Osteoblast (primary cell): ENCODE data around the gene PARN. TPM values are rescaled to one million over a fixed set of nuclear protein-coding genes. Genes with fewer than 3 reads are reported as not detected.
"Not testable (repeated sequence)": the region's sequence is repeated elsewhere in the genome, so short reads cannot be mapped to it uniquely, and the experiment has no call there.

Experiments
- DNase-seq: peaks from one replicate; pipeline ENCODE4 v3.0.0; 2011; ENCODE audit warnings: low spot score, mixed read lengths; ENCODE audit not compliant: insufficient read length; ENCODE audit errors: missing footprints
- H2AFZ ChIP-seq: 2 replicates; pipeline ENCODE4 v1.6.0; 2011; ENCODE audit warnings: mild to moderate bottlenecking, low read length
- H3K27ac ChIP-seq: 2 replicates; pipeline ENCODE4 v1.5.1; 2011; ENCODE audit warnings: mild to moderate bottlenecking, low read depth, low read length, moderate library complexity
- H3K27me3 ChIP-seq: 2 replicates; pipeline ENCODE4 v1.6.0; 2012; ENCODE audit warnings: mild to moderate bottlenecking, control low read depth, inconsistent platforms, low read length, moderate library complexity; ENCODE audit not compliant: insufficient read depth
- H3K36me3 ChIP-seq: 2 replicates; pipeline ENCODE4 v1.5.1; 2011; ENCODE audit warnings: mild to moderate bottlenecking, low read length, control low read depth, moderate library complexity; ENCODE audit not compliant: insufficient read depth
- H3K4me1 ChIP-seq: 2 replicates; pipeline ENCODE4 v1.5.1; 2011; ENCODE audit warnings: mild to moderate bottlenecking, low read length, control low read depth, moderate library complexity; ENCODE audit not compliant: insufficient read depth
- H3K4me2 ChIP-seq: 2 replicates; pipeline ENCODE4 v1.6.0; 2011; ENCODE audit warnings: mild to moderate bottlenecking, low read length; ENCODE audit not compliant: insufficient read depth
- H3K4me3 ChIP-seq: fragments of 200-600 bp; sonication (generic); 3 replicates; pipeline ENCODE4 v1.5.1; 2012; ENCODE audit warnings: mild to moderate bottlenecking, low read length, inconsistent platforms; ENCODE audit not compliant: insufficient read depth
- H3K79me2 ChIP-seq: 2 replicates; pipeline ENCODE4 v1.6.0; 2012; ENCODE audit warnings: mild to moderate bottlenecking, low read length, control low read depth, inconsistent platforms; ENCODE audit not compliant: insufficient read depth
- H3K9me3 ChIP-seq: 2 replicates; pipeline ENCODE4 v1.5.1; 2011; ENCODE audit warnings: low read depth, low read length, control low read depth
- H4K20me1 ChIP-seq: 2 replicates; pipeline ENCODE4 v1.6.0; 2012; ENCODE audit warnings: mild to moderate bottlenecking, low read length, control low read depth; ENCODE audit not compliant: insufficient read depth
- total RNA-seq: library from RNA; depleted of rRNA; stranded (reverse); fragments of >200 nt; gene quantifications from 2 replicates; pipeline ENCODE4 v1.2.3, GENCODE V29; 2012
- TF ChIP-seq, protein P1 (sequence below): IDR thresholded peaks from 2 replicates; pipeline ENCODE4 v1.5.1; 2011; ENCODE audit warnings: mild to moderate bottlenecking, low read depth, low read length, moderate library complexity; ENCODE audit errors: extremely low read depth

Gene PARN
- total RNA-seq, 1 donor, result 40.9 TPM

GRCh38 chr16:14438256-14438655 is 191.8 kb downstream of the PARN start:
- no peaks in the 10 kb centered on the region for H3K27me3 ChIP-seq
- no peak overlapping the region for H3K4me3 ChIP-seq
- no peaks in the 10 kb centered on the region for H3K4me1 ChIP-seq
- H3K9me3 ChIP-seq, result no peaks in the 10 kb centered on the region
- TF ChIP-seq, protein P1, sequence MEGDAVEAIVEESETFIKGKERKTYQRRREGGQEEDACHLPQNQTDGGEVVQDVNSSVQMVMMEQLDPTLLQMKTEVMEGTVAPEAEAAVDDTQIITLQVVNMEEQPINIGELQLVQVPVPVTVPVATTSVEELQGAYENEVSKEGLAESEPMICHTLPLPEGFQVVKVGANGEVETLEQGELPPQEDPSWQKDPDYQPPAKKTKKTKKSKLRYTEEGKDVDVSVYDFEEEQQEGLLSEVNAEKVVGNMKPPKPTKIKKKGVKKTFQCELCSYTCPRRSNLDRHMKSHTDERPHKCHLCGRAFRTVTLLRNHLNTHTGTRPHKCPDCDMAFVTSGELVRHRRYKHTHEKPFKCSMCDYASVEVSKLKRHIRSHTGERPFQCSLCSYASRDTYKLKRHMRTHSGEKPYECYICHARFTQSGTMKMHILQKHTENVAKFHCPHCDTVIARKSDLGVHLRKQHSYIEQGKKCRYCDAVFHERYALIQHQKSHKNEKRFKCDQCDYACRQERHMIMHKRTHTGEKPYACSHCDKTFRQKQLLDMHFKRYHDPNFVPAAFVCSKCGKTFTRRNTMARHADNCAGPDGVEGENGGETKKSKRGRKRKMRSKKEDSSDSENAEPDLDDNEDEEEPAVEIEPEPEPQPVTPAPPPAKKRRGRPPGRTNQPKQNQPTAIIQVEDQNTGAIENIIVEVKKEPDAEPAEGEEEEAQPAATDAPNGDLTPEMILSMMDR, result no peak
- no peaks in the 10 kb centered on the region for H3K79me2 ChIP-seq
- no peaks in the 10 kb centered on the region for H3K36me3 ChIP-seq
- DNase-seq, result no peak
- no peak overlapping the region for H2AFZ ChIP-seq
- peaks cover 4% of the 10 kb centered on the region for H4K20me1 ChIP-seq
- H3K27ac ChIP-seq, result no peak overlapping the region
- H3K4me2 ChIP-seq, result no peak overlapping the region

GRCh38 chr16:14437426-14437825 is 192.6 kb downstream of the PARN start:
- Histone ChIP-seq H3K9me3 (no peaks in the 10 kb centered on the region), H3K4me1 (no peaks in the 10 kb centered on the region), H3K27ac (no peak overlapping the region), H2AFZ (no peak overlapping the region), H3K36me3 (no peaks in the 10 kb centered on the region), H3K4me2 (no peak overlapping the region), H3K27me3 (no peaks in the 10 kb centered on the region), H4K20me1 (peaks cover 4% of the 10 kb centered on the region), H3K79me2 (no peaks in the 10 kb centered on the region), H3K4me3 (no peak overlapping the region)
- no peak for DNase-seq
- TF ChIP-seq, protein P1, result no peak

DNA sequence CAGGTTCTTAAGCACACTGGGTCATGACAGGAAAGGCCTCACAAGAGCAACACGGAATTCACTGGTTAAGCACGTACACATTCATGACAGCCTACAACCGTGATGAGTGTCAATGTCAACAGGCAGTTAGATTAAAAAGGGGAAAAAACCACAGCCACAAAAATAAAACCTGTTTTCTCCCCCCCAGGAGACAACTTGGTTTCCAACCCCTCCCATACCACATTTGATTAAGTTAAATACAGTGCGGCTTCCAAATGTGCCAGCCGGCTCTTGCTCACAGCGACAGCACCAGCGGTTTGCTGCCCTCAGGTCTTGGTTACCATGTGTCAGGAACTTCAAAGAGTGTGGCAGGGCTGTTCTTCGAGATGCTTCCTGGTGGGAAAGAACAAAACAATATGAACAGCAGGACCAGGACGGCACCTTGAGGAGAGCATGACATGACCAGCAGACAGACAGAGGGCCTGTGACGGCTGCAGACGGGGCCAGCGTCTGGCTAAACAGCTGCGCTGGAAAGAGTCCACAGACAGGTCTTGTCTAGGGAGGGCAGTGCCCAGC is 193.6 kb downstream of the PARN start:
- no peak overlapping the region for H3K4me3 ChIP-seq
- no peak overlapping the region for H2AFZ ChIP-seq
- TF ChIP-seq, protein P1, result no peak
- H3K36me3 ChIP-seq, result no peaks in the 10 kb centered on the region
- no peak overlapping the region for H3K4me2 ChIP-seq
- DNase-seq, result no peak
- H3K79me2 ChIP-seq, result no peaks in the 10 kb centered on the region
- H3K4me1 ChIP-seq, result no peaks in the 10 kb centered on the region
- no peaks in the 10 kb centered on the region for H3K9me3 ChIP-seq
- H3K27me3 ChIP-seq, result no peaks in the 10 kb centered on the region
- no peak overlapping the region for H3K27ac ChIP-seq
- H4K20me1 ChIP-seq, result peaks cover 4% of the 10 kb centered on the region

- Histone ChIP-seq H3K27me3 (no peaks in the 10 kb centered on the region), H4K20me1 (peaks cover 4% of the 10 kb centered on the region), H3K9me3 (no peaks in the 10 kb centered on the region), H2AFZ (no peak overlapping the region), H3K4me2 (no peak overlapping the region), H3K4me3 (no peak overlapping the region), H3K27ac (no peak overlapping the region), H3K36me3 (no peaks in the 10 kb centered on the region), H3K4me1 (no peaks in the 10 kb centered on the region), H3K79me2 (no peaks in the 10 kb centered on the region)
- DNase-seq, result no peak
- TF ChIP-seq, protein P1, result no peak
These were observed 195.2 kb downstream of the PARN start for GRCh38 chr16:14434860-14435259.

DNA sequence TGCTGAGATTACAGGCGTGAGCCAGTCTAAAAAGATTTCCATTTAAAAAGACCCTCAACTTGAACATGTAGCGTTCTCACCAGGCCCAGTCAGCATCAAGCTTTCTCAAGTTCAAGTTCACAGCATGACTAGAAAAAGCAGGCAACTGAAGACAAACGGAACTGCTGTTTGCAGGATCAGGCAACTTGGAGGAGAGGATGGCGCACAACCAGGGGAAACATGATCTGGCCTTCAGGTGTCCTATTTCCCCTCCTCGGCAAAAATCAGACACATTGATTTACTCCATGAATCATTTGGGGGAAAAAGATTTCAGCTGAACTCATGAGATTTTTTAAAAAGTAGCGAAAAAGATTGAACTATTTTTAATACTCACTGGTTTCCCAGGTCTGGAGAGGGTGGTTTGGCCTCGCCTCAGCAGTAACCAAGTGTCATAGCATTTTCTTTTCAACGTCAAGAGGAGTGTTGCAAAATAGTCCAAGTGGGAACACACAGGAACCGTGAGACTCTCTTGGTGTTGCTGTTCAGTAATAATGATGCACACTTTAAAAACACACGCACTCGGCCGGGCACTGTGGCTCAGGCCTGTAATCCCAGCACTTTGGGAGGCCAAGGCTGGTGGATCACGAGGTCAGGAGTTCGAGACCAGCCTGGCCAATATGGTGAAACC is 201.0 kb downstream of the PARN start:
- not testable (repeated sequence) for H3K27ac ChIP-seq, H3K79me2 ChIP-seq, H2AFZ ChIP-seq, H3K4me2 ChIP-seq, DNase-seq, H4K20me1 ChIP-seq, H3K27me3 ChIP-seq, H3K36me3 ChIP-seq, H3K4me1 ChIP-seq, H3K9me3 ChIP-seq, H3K4me3 ChIP-seq
